Measurements from ENCODE around the gene CAPN13.

Gene CAPN13

DNA sequence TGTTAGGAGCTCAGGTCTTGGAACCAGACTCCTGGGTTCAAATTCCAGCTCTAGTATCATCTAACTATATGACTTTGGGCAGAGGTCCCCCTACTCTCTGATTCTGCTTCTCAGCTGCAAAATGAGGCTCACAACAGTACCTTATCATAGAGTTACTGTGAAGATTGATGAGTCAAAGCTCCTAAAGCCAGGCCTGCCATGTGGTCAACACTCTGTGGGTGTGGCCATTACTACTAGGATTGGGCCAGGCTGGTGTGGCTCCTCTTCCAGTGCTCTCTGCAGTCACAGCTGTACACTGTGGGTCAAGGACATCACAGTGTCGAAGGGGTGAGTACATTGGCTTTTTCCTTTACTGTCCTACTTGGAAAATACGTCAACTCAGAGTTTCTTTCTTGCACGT, 22.6 kb downstream of the CAPN13 start:
- DNase-seq: no peak

GRCh38 chr2:30781961-30782533, 25.2 kb downstream of the CAPN13 start:
- DNase-seq: no peak

DNA sequence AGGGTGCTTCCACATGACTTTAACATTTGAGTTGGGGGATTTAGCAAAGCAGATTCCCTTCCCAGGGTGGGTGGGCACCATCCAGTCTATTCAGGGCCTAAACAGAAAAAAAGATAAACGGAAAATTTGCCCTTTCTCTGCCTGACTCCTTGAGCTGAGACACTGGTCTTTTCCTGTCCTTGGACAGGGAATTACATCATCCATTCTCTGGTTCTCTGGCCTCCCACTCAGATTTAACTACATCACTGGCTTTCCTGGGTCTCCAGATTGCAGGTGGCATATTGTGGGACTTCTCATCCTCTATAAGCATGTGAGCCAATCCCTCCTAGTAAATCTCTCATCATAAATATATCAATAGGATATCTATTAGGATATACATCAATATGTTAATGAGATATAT, 25.8 kb downstream of the CAPN13 start:
- DNase-seq: no peak

- DNase-seq: no peak
These were observed 26.4 kb downstream of the CAPN13 start for GRCh38 chr2:30780776-30781330.

DNA sequence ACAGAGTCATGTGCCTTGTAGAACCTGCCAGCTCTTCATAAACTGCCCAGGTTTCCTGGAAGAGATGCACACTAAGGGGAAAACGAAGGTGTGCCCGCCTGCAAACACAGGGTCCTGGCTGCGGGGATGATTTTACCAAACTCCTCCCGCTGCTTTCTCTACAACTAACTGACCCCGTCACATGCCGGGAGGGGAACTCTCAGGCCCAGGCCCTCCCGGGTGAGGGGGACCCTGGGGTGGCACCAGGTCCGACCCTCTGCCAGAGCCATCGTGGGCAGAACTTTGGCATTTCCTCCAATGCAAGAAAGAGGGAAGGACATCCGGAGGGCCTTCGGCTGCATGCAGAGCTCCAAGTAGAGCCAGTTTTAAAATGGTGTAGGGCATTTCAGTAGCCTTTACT, 28.6 kb downstream of the CAPN13 start:
- no peak for DNase-seq

- DNase-seq: no peak
These were observed 29.4 kb downstream of the CAPN13 start for GRCh38 chr2:30777661-30778505.

- no peak for DNase-seq
These were observed 30.2 kb downstream of the CAPN13 start for GRCh38 chr2:30776831-30777635.

DNA sequence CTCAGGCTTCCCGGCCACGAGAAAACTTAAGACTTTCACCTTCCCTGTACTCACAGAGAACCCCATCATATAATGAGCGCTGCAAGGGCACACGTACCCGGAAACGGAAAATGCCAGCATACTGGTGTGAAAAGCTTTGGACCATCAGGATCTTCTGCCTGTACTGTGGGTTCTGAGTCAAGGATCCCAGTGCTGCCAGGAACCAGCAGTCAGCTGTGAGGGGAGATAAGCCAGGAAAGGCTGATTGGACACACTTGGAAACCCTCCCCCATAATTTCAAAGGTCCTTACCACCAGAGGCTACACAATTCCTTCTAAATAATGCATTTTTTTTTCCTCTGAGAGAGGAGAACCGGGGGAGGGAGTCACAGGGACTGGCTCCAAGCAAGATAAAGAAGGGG, 31.4 kb downstream of the CAPN13 start:
- DNase-seq: no peak

- no peak for DNase-seq
These were observed 35.1 kb downstream of the CAPN13 start for GRCh38 chr2:30772021-30772705.

DNA sequence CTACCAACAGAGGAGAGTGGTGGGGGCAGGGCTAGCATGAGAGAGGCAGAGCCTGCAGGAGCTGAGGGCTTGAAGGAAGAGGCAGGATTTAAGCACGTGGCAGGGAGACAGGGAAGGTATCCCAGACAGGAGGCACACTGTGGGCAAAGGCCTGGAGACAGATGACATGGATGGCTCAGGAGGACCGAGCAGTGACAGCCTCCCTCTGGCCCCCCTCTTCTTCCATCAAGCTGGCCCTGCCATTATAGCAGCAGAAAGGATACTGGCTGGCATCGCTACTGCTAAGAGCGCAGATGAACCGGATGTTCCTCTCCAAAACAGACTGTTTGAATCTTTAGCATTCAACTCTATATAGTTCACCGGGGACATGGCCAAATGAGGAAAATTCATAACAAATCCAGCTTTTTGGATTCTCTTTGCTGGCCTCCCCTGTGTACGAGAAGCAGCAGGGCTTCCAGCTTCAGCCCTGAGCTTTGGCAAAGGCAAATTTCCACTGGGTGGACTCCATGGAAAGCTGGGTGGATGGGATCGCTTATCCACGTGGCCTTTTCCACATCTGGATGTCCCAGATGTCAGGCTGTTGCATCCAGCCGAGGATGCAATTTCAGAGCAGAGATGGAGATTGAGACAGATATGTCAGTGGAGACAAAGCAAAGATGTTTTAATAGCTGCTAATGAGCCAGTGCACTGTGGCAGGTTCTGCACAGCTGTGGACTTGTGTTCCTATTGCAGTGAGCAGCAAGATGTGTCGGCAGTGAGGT, 36.2 kb downstream of the CAPN13 start:
- no peak for DNase-seq

- DNase-seq: no peak
These were observed 37.3 kb downstream of the CAPN13 start for GRCh38 chr2:30769891-30770462.

- no peak for DNase-seq
These were observed 37.8 kb downstream of the CAPN13 start for GRCh38 chr2:30769481-30769780.

DNA sequence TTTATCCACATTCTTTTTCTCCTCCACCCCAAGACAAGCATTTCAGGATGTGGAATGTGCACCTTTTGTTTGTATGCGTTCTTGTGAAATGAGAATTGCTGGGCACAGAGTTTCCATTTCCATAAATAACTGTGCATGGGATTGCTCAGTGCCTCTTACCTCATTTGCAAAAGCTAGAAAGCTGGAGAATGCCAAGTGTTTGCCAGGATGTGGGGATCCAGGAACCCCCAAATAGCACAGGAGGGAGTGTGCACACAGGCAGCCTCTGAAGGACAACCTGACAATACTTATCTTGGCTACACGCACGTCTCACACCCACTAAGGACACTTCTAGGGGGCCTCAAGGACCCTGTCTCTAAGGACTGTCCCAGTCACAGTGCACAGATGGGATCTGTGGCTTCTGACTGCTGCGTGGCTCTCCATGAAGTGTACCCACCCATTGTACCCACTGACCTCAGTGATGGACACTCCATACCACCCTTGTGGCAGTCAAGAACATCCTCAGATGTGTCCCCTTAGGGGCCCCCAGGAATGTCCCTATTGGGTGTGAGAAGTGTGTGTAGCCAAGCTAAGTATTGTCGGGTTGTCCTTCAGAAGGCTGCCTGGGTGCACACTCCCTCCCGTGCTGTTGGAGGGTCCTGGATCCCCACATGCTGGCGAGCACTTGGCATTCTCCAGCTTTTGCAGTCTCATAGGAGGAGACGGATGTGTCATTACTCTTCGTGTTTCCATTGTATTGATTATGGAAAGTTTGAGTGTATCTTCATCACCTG, 38.4 kb downstream of the CAPN13 start:
- DNase-seq: no peak

- DNase-seq: no peak
These were observed 39.1 kb downstream of the CAPN13 start for GRCh38 chr2:30768036-30768686.

- DNase-seq: no peak
These were observed 40.6 kb downstream of the CAPN13 start for GRCh38 chr2:30766666-30767065.

DNA sequence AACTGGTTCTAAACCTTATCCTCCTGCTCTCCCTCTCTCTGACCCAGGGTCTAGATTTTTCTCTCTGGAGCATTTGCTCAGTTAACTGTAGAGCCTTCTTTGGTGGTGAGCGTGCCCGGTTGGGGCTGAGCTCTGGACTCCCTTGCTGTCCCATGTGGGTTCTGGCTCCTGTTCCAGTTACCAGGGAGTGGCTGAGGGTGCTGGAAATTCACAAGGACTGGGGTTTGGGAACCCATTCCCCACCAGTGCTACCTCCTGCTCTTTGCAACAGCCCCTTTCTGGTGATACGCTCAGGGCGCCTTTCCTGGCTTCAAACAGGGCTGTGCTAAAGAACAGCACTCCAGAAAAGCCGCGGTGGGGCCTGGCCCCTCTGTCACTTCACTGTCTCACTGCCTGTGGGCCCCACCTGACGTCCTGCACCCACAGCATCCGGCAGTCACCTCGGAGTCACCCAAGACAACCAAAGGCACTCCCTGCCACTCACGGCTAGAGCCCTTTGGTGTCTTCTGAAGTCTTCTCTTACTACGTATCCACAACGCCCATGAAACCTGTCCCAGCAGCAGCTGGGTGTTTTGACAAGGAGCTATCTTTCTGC, 41.3 kb downstream of the CAPN13 start:
- DNase-seq: no peak

DNA sequence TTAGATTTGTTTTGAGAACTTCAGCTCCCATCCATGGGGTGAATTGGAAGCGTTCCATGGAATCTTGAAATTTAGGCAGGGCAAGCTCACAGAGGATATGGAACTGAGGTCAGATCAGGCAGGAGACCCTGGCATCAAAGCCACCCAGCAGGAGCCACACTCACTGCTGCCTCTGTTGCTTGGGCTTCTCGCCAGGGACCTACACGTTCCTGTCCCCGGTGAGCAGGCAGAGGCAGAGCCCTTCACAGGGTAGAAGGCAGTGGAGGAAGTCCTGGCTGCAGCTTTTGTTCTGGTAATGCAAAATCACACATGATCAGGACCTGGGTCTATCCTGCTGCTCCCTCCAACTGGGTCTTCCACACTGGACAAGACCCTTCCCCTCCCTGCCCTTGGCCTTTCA, 42.1 kb downstream of the CAPN13 start:
- no peak for DNase-seq

- DNase-seq: no peak
These were observed 43.0 kb downstream of the CAPN13 start for GRCh38 chr2:30764021-30764800.

DNA sequence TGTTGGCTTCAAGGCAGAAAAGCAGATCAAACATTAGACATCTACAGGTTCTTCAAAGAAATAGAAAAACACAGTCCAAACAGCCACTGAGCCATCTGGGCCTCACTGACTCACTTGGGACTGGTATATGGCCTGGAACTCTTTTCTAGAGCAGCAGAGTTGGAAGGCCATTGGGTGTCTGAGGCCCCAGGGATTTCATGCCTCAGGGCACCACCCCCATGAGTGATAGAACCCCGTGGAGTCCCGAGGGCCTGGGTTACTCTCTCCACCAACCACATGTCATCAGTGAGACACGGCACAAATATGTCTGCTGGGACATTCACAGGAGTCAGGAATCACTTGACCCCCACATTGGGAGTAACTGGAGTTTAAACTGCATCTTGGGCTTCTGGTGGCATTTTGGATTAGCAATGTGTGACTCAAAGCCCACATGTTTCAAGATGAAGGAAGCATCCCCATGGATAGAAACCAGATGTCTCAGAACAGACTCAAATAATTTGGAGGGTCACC, 44.0 kb downstream of the CAPN13 start:
- DNase-seq: no peak
